Measurements from ENCODE around the gene TM7SF2.
"Not testable (repeated sequence)": the region's sequence is repeated elsewhere in the genome, so short reads cannot be mapped to it uniquely, and the experiment has no call there.

The TM7SF2 gene

DNA sequence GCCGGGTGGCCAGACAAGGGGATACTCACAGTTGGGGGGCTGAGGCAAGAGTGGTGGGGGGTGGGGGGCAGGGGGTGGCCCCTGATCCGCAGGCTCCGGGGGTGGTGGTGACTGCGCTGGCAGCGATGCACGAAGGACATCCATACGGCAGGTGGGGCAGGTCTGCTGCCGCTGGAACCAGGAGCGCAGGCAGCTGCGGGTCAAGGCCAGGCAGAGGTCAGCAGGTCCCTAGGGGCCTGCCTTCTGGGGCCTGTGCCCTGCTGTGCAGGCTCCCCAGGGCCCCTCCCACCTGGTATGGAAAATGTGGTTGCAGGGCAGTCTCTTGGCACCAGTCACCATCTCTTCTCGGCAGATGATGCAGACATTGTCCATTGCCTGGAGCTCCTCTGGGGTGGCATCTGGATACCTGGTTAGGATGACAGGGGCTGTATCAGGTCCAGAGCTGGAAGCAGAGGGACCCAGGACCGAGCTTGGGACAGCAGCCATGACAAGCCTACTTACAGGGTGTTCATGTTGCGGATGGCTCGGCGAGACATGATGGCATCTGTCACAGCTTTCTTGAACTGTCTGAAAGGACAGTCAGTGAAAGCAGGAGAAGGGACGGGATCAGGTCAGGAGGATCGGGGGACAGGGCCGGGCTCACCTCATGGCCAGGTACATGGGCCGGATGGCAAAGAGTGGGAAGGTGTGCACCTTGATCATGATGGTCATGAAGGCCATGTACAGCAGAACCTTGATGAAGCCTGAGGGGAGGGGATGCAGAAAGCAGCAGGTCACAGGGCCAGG is 19.2 kb downstream of the TM7SF2 start:
- no peak for DNase-seq (ENCODE audit: low spot score)

DNA sequence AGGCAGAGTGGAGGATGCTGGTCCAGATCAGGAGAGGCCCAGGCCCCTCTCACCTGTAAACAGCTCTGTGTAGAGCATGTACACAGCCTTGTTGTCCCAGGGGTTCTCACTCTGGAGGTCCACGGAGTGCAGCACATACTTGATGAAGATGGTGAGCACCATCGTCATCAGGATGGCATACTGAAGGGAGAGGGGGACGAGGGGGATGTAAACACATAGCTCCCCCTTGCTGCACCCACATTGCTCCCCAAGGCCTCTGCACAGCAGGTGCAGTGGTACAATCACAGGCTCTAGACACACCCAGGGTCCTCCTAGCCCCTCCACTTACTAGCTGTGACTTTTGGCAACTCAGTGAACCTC is 19.7 kb downstream of the TM7SF2 start:
- no peak for DNase-seq (ENCODE audit: low spot score)

DNA sequence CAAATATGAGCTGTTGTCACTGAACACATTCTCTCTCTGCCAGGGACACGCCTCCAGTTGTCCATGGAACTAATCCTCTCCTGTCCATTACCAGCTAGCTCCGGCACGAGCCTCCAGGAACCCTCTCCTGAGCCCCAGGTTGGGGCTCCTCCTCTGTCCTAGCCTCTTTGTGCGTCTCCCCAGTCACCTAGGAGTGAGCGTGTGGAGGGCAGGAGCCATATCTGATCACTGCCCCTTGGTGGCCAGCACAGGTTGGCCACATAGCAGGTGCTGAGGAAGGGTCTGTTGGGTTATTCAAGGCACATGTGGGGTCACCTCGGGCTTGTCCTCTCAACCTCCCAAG is 20.2 kb downstream of the TM7SF2 start:
- no peak for DNase-seq (ENCODE audit: low spot score)

DNA sequence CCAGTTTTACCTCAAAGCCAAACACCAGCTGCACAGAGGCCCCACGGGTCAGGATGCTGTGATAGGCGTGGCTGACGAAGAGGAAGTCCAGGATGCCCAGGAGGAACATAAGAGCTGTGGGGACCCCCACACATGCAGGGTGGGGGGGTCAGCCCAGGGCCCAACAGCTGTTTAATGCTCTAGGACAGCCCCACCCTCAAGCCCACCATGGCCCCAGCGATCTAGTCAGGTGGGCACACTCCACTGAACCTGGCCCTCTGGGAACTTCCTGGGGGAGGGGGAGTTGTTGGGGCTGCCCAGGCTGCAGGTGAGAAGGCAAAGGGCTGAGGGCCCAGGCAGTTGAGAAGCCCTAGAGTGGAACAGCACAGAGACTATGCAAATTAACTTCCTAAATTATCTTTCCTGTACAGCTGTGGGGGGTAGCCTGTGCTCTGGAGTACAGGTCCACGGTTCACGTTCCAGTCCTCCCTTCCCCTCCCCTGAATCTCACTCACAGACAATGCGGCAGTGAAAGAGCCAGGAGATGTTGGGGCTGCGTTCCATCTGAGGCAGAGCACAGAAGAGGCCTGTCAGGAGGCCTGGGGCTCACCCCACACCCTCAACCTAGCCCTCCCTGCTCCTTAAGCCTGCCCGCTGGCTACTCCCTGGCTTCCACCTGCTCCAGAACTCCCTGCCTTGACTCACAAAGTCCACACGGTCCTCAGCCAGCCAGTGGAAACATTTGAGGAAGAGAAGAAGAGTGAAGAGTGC is 20.7 kb downstream of the TM7SF2 start:
- DNase-seq (ENCODE audit: low spot score): no peak

DNA sequence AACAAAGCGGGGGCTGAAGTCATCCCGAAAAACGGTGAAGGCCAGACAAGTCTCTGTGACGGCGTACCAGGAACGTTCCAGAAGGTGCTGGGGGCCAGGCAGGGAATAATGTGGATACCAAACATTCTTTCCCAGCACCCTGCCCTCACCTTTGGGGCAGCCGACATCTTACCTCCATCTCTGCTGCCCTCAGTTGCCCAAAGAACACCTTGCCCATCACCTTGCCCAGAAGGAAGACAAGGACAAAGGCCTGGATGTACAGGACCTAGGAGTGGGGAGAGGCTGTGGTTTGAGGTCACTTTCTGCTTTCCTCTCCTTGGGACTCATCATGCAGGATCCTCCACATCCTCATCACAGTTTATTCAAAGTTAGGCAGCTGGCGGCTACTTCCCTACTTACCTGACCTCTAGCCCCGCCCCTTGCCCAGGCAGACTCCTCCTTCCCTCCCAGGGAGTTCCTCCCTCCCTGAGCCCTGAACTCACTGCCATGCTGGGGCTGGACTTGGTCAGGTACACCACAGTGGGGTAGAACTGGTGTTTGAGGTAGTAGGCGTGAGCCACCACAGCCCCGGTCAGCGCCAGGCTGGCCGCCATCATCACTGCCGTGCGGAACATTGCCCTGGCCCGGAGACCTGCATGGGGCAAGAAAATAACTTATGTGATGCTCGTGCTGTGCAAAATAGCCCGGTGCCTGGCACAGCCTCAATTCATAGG is 21.5 kb downstream of the TM7SF2 start:
- no peak for DNase-seq (ENCODE audit: low spot score)

DNA sequence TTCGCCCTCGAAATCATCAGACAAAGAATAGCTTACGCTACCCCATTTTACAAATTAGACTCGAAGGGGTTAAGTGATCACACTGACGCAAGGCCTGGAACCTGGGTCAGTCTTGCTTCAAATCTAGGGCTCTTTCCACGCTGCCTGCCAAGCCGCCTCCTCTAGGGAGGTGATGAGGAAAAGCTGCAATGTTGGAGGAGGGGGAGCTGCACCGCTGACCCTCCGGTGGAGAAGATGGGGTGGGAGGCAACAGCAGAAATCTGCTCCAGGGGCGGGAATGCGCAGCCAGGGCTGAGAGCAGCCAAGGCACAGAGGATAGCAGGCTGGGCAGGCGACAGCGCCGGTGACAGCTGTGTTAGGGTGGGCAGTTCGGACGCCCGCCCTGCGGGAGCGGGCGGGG is 22.1 kb downstream of the TM7SF2 start:
- DNase-seq (ENCODE audit: low spot score): no peak

DNA sequence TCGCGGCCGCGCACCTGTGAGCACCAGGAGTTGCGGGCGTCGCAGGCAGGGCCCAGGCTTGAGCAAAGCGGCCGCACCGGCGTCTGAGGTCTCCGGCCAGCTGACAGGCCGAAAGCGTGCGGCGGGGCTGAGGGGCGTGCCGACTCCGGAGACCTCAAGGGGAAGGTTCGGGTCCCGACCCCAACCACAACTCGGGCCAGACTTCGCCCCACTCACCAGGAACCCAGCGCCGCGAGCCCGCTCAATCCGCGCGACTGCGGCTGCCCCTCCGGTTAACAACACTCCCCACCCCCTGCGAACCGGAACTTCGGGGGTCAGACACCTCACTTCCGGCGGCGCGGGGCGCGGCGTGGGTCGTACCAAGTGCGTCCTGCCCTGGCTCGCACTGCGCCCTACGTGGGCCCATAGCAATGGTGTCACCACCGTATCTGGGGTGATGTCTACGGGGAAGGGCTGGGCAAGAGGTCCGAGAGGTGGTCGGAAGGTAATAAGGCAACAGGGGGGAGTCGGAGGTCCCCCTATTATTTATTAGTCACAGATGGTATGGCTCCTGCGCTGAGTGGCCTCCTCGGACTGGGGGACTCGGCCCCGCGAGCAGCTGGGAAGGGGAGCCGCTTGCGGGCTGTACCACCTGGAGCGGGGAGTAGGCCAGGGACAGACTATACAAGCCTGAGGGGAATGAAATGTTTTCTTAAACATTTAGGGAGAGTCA is 22.7 kb downstream of the TM7SF2 start, which contains the start of gene SYVN1:
Gene SYVN1, minus strand, starts transcription at position 280 of the 712 bp plus-strand sequence. CDS start 918 bp downstream, outside the sequence.
- peak; percentile 87 for DNase-seq (ENCODE audit: low spot score)

DNA sequence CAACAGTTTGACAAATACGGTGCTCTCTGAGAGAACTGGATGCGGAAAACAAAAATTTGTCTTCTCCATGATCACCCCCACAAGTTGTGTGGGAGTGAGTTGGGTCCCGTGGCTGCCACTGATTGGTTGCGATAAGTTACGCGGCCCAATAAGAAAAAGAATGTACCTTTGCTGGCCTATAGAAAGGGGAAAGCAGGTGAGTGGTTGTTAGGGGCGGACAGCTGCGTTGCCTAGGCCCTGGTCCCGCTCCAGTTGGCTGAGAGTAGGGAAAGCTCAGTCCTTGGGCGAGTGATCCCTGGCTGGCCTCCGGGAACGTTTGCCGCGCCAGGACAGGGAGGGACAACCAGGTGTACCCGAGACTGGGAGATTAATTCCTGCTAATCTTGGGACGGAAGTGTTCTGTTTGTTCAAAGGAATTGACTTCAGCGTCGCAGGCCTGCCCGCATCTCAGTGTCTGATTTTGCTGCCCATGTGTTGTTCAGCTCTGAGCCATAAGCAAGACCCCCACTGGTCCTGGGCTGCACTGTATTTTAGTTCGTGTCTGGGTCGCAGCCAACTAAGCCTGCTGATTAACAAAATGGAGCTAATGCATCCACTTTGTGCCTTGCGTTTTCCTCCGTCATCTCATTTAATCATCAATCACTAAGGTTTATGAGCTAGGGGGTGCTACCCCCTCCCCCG is 23.4 kb downstream of the TM7SF2 start:
- DNase-seq (ENCODE audit: low spot score): peak; percentile 98

DNA sequence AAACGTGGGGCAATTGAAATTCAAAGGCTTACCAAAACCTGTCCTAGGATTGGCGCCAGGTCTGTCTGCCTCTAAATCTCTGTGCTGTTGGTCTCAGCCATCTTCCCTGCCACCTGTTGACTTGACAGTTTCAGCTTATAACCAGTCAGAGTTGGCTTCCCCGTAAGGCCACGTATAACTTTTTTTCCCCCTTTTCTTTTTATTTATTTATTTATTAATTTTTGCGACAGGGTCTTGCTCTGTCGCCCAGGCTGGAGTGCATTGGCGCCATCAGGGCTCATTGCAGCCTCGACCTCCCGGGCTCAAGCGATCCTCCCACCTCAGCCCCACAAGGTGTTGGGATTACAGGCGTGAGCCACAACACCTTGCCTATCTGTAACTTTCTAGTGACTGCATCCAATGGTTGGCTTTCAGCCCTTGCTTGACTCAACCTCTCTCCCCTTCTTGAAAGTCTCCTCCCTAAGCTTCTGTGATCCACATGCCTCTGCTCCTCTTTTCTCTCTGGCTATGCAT is 24.0 kb downstream of the TM7SF2 start:
- DNase-seq (ENCODE audit: low spot score): no peak

DNA sequence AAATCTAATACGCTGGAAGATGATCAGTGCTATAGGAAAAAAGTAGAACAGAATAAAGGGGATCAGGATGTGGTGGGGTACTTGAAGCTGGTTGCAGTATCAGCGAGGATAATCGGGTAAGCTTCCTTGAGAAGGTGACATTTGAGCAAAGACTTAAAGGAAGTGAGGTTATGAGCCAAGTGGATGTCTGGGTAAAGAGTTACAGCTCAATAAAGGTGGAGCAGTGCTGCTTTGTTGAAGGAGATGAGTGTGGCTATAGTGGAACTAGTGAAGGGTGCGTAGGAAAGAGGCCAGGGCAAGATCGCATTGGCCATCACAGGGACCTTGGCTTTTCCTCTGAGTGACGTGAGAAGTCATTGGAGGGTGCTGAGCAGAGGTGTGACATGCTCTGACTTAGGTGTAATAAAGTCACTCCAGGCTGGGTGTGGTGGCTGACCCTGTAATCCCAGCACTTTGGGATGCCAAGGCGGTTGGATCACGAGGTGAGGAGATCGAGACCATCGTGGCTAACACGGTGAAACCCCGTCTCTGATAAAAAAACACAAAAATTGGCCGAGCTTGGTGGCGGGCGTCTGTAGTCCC is 24.9 kb downstream of the TM7SF2 start:
- DNase-seq (ENCODE audit: low spot score): no peak

DNA sequence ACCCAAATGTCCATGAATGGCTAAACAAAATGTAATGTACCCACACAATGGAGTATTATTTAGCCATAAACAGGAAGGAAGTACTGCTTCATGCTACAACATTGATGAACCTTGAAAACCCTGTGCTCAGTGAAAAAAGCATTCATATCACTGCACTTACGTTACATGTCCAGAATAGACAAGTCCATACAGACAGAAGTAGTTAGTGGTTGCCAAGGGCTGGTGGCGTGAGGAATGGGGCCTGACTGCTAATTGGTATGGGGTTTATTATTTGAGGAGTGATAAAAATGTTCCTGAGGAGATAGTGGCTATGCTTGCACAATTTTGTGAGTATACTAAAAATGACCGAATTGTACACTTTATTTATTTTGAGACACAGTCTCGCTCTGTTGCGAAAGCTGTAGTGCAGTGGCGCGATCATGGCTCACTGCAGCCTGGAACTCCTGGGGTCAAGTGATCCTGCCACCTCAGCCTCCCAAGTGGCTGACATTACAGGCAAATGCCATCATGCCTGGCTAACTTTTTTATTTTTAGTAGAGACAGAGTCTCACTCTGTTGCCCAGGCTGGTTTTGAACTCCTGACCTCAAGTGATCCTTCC is 30.3 kb downstream of the TM7SF2 start:
- DNase-seq (ENCODE audit: low spot score): no peak

DNA sequence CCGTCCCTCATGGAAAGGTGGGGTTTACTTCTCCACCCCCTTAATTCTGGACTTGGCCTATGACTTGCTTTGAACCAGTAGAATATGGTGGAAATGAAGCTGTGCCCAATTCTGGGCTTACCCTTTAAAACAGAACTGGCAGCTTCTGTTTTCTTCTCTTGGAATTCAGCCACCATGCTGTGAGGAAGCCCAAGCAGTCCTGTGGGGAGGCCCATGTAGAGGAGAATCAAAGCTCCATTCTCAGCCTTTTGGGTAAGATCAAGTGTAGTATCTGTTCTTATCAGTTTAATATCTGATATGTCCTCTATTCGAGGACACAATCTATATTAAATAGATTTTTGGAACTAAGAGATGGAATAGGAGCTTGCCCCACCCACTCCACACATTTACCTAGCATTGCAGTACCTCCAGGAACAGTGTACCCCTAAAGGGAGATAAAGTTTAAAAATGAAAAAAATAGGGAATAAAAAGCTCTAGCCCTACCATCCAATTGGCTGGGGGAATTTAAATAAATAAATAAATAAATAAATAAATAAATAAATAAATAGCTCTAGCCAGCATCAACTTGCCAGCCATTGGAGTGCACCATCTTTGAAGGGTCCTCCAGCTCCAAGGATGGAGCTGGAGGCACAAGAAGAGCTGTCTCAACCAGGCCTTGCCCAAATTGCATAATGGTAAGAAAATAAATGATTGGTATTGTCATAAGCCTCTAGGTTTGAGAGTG is 35.8 kb downstream of the TM7SF2 start:
- DNase-seq (ENCODE audit: low spot score): no peak

DNA sequence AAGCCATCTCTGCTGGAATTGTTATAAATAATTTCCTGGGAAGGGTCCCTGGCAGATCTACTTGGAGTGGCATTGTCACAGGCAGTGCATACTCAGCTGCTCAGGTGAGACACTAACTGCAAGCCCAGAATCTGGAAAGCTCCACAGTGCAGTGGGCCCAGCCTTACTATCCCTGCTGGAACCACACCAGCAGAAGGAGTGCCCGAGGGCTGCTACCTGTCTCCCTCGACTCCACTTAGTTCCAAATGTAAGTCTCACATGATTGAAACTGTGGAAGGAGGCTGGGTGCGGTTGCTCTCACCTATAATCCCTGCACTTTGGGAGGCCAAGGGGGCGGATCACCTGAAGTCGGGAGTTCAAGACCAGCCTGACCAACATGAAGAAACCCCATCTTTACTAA is 37.0 kb downstream of the TM7SF2 start:
- no peak for DNase-seq (ENCODE audit: low spot score)

DNA sequence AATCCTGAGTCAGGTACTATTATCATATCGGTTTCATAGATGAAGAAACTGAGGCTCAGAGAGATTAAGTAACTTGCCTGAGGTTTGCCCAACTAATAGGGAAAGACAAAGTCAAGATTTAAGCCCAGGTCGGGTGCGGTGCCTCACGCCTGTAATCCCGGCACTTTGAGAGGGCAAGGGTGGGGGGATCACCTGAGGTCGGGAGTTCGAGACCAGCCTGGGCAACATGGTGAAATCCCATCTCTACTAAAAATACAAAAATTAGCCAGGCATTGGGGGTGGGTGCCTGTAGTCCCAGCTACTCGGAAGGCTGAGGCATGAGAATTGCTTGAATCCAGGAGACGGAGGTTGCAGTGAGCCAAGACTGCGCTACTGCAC is 38.4 kb downstream of the TM7SF2 start:
- DNase-seq (ENCODE audit: low spot score): not testable (repeated sequence)

DNA sequence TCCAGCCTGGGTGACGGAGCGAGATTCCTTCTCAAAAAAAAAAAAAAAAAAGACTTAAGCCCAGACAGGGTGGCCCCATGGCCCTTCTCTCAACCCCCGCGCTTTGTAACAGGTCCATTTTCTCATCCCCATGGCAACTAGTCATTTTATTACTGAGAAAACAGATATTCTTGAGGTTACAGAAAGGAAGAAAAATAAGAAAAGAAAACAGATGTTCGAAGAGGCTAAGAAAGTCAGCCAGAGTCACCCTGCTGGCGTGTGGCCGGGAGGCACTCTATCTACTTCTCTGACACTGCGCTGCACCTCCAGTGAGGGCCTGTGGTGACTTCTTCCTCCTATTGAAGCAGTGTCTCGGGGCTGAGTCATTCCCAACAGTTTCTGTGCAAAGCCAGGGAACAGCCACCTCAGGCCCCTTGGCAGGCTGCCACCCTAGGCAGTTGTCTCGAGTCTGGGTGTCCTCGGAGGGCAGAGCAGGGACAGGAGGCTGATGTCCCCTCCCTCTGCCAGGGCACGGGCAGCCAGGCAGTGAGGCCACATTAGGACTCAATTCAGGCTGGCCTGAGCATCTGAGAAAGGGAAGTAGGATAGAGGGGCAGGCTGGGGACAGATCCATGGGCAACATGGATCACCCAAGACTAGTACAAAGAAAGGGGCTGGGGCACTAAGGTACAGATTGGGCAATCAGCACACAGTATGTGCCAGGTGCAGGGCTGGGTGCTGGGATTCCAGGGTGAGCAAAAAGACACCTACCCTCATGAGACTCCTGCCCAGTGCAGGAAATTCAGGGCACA is 39.0 kb downstream of the TM7SF2 start:
- peak; percentile 86 for DNase-seq (ENCODE audit: low spot score)

DNA sequence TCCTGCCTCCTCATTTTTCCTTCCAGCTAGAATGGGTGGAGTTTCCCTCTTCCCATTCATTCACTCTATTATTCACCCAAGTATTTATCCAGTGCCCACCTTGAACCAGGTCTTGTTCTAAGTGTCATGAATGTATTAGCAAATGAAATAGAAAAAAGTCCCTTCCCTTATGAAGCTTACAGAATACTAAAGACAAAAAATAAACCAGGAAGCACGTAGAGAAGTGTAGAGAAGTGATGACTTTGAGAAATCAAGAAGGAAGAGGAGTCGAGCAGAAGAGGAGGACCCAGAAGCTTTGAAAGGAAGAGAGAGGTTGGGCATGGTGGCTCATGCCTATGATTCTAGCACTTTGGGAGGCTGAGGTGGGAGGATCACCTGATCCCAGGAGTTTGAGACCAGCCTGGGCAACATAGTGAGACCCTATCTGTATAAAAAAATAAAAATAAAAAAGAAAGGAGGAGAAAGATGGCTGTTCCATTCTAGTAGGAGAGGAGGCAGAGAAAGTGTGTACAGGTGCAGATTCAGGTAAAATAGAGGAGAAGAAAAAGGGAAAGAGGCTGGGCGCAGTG is 39.7 kb downstream of the TM7SF2 start:
- no peak for DNase-seq (ENCODE audit: low spot score)

DNA sequence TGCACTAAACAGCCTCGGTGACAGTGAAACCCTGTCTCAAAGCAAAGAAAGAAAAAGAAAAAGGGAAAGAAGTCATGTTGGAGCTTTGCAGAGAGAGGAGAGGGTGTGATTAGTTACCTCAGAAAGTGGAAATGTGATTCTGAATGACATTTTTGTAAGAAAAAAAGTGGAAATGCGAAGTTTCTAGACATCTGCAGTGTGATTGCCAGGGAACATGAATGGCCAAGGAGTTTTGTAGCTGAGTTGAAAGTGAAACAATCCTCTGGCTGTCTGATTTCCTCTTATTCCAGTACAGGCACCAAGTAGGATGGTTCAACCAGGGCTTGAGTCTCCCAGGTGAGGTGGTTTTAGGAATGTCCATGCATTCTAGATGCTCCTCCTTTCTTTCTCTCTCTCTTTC is 40.5 kb downstream of the TM7SF2 start:
- DNase-seq (ENCODE audit: low spot score): no peak

DNA sequence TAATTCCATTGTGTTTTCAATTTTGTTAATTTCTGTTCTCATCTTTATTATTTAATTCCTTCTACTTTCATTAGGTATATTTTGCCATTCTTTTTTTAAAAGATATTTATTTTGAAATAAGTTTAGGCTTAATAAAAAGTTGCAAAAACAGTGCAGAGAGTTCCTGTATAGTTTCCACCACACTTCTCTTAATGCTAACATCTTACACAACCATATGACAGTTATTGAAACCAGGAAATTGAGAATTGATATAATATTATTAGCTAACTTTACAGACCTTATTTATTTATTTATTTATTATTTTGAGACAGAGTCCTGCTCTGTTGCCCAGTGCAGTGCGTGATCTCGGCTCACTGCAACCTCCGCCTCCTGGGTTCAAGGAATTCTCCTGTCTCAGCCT is 44.6 kb downstream of the TM7SF2 start:
- no peak for DNase-seq (ENCODE audit: low spot score)

DNA sequence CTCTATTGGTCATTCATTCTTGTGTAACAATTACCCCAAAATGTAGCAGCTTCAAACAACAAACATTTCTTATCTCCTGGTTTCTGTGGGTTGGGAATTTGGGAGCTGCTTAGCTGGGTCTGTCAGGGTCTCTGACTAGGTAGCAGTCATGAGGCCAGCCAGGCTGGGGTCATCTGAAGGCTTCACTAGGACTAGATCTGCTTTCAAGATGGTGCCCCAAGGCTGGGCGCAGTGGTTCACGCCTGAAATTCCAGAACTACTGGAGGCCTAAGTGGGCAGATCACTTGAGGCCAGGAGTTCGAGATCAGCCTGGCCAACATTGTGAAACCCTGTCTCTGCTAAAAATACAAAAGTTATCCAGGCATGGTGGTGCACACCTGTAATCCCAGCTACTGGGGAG is 45.3 kb downstream of the TM7SF2 start:
- DNase-seq (ENCODE audit: low spot score): no peak
